GM18507 (cell line): ENCODE data around the gene C1orf210.

Source experiments
- DNase-seq: peaks from one replicate; pipeline ENCODE4 v3.0.0; 2011; ENCODE audit warnings: low read depth; ENCODE audit not compliant: insufficient read length; ENCODE audit errors: extremely low spot score
- FAIRE-seq: peaks from 2 replicates; lab custom pipeline; 2011; peaks lifted over from hg19 to GRCh38; lab: Jason Lieb, UNC

Gene C1orf210

GRCh38 chr1:43232482-43232881, 52.9 kb downstream of the C1orf210 start:
- FAIRE-seq (no peak), DNase-seq (no peak)

- DNase-seq (no peak), FAIRE-seq (no peak)
Observed at GRCh38 chr1:43232074-43232473, 53.3 kb downstream of the C1orf210 start.
